K562 (cell line): Measurements from ENCODE around the gene SLC9A3. TPM values are rescaled to one million over a fixed set of nuclear protein-coding genes. Genes with fewer than 3 reads are reported as not detected.

ENCODE experiments used
- BCOR ChIP-seq: fragments of 450-650 bp; IDR thresholded peaks from 2 replicates; pipeline ENCODE4 v1.6.1; 2016
- CCNT2 ChIP-seq: IDR thresholded peaks from 2 replicates; pipeline ENCODE4 v1.6.1; 2011; ENCODE audit warnings: borderline replicate concordance, low read depth, mild to moderate bottlenecking, moderate library complexity, mixed read lengths, low read length; ENCODE audit not compliant: insufficient read length; ENCODE audit errors: extremely low read depth
- FOSL1 ChIP-seq: fragments of 200-800 bp; sonication (Bioruptor generic); conservative IDR thresholded peaks from 2 replicates; pipeline ENCODE4 v1.6.1; 2016; ENCODE audit warnings: missing genetic modification characterization, missing compliant biosample characterization
- GABPA ChIP-seq: fragments of 200-800 bp; sonication (Bioruptor generic); conservative IDR thresholded peaks from 2 replicates; pipeline ENCODE4 v1.6.1; 2016; ENCODE audit warnings: low read depth, missing genetic modification characterization, missing compliant biosample characterization
- MAZ ChIP-seq, 2 experiments: fragments of 450-650 bp in 1 of 2; sonication (generic) in 1 of 2; formaldehyde crosslinking; IDR thresholded peaks in 1 of 2; conservative IDR thresholded peaks in 1 of 2; 2 replicates each; pipeline versions ENCODE4 v1.4.0 to v1.5.0; 2020; ENCODE audit warnings: mild to moderate bottlenecking in 1 of 2, missing genetic modification reagents in 1 of 2
- RBM22 ChIP-seq: fragments of 200-400 bp; formaldehyde crosslinking; IDR thresholded peaks from 2 replicates; pipeline ENCODE4 v1.6.1; 2018; ENCODE audit warnings: low read length, low read depth; ENCODE audit not compliant: poor library complexity, severe bottlenecking
- SIX5 ChIP-seq, 2 experiments: IDR thresholded peaks; 2 replicates each; pipeline ENCODE4 v1.6.1; 2011; ENCODE audit warnings: low read length in 2 of 2, borderline replicate concordance in 1 of 2, low read depth in 1 of 2, mild to moderate bottlenecking in 1 of 2, moderate library complexity in 1 of 2; ENCODE audit not compliant: insufficient read depth in 1 of 2
- SMAD1 ChIP-seq: fragments of 150-350 bp; IDR thresholded peaks from 2 replicates; pipeline ENCODE4 v1.6.1; 2014; ENCODE audit warnings: low read length, low read depth; ENCODE audit not compliant: partially characterized antibody
- ZC3H8 ChIP-seq: fragments of 450-650 bp; IDR thresholded peaks from 2 replicates; pipeline ENCODE4 v1.6.1; 2017
- ZNF143 ChIP-seq: sonication (generic); formaldehyde crosslinking; IDR thresholded peaks from 2 replicates; pipeline ENCODE4 v1.9.0; 2022; ENCODE audit warnings: mild to moderate bottlenecking, missing genetic modification reagents
- ZNF263 ChIP-seq: sonication (generic); formaldehyde crosslinking; IDR thresholded peaks from 2 replicates; pipeline ENCODE4 v1.8.0; 2022; ENCODE audit warnings: mild to moderate bottlenecking, missing genetic modification reagents, borderline replicate concordance
- ZNF431 ChIP-seq: sonication (generic); formaldehyde crosslinking; IDR thresholded peaks from 2 replicates; pipeline ENCODE4 v1.8.0; 2022; ENCODE audit warnings: mild to moderate bottlenecking, missing genetic modification reagents
- polyA plus RNA-seq, 8 experiments: library from polyadenylated mRNA; depleted of rRNA in 4 of 8; stranded (reverse) in 5 of 8; unstranded in 3 of 8; fragments of >200 nt; fragmentation: Nextera tagmentation in 2 of 8; fragmentation: Illumina TruSeq in 1 of 8; extraction: Ambion mirVana in 2 of 8; extraction: Trizol in 1 of 8; gene quantifications; 2 replicates each; pipeline versions ENCODE4 v1.2.1 to v1.2.3, GENCODE V29; 2011 to 2014; ENCODE audit warnings: inconsistent platforms in 1 of 8, missing spikeins in 1 of 8
- total RNA-seq, 7 experiments: library from RNA; depleted of rRNA in 6 of 7; stranded (reverse); fragments of >200 nt in 6 of 7; fragmentation: Illumina TruSeq in 2 of 7; extraction: Trizol in 2 of 7; gene quantifications; 2 replicates each; pipeline versions ENCODE4 v1.2.1 to v1.2.3, GENCODE V29; 2011 to 2021; ENCODE audit warnings: low replicate concordance in 1 of 7
- TF ChIP-seq, protein P1 (sequence below): sonication (generic); formaldehyde crosslinking; IDR thresholded peaks from 2 replicates; pipeline ENCODE4 v1.8.0; 2022; ENCODE audit warnings: mild to moderate bottlenecking, low read depth, missing genetic modification reagents
- TF ChIP-seq, protein P2 (sequence below): sonication (generic); formaldehyde crosslinking; IDR thresholded peaks from 2 replicates; pipeline ENCODE4 v1.9.0; 2022; ENCODE audit warnings: mild to moderate bottlenecking, missing genetic modification reagents
- TF ChIP-seq, protein P3 (sequence below): fragments of 250-450 bp; sonication (Bioruptor Pico); IDR thresholded peaks from 2 replicates; pipeline ENCODE4 v1.4.0; 2020
- TF ChIP-seq, protein P4 (sequence below), 2 experiments: fragments of 450-650 bp in 1 of 2; sonication (generic) in 1 of 2; formaldehyde crosslinking; conservative IDR thresholded peaks; 2 replicates each; pipeline versions ENCODE4 v1.4.0 to v1.8.1; 2020 to 2022; ENCODE audit warnings: mild to moderate bottlenecking in 1 of 2, missing genetic modification reagents in 1 of 2
- TF ChIP-seq, protein P5 (sequence below), 2 experiments: fragments of 450-650 bp; conservative IDR thresholded peaks; 2 replicates each; pipeline ENCODE4 v1.6.1; 2017; ENCODE audit warnings: mild to moderate bottlenecking in 2 of 2, moderate library complexity in 2 of 2
- TF ChIP-seq, protein P6 (sequence below), 3 experiments: fragments of 200-800 bp in 1 of 3; sonication (Bioruptor generic) in 1 of 3; sonication (generic) in 1 of 3; formaldehyde crosslinking in 1 of 3; IDR thresholded peaks; 2 replicates each; pipeline versions ENCODE4 v1.6.1 to v1.8.0; 2016 to 2022; ENCODE audit warnings: mild to moderate bottlenecking in 2 of 3, missing compliant biosample characterization in 2 of 3, missing genetic modification characterization in 2 of 3, missing genetic modification reagents in 1 of 3

The SLC9A3 gene
- total and polyA plus RNA-seq, 9 of the 15 experiments (the other 6 are each of a cell fraction or from before 2014, with no cell fraction given): 1.5 to 5.8 (median 3.7) TPM; not detected in 2

DNA sequence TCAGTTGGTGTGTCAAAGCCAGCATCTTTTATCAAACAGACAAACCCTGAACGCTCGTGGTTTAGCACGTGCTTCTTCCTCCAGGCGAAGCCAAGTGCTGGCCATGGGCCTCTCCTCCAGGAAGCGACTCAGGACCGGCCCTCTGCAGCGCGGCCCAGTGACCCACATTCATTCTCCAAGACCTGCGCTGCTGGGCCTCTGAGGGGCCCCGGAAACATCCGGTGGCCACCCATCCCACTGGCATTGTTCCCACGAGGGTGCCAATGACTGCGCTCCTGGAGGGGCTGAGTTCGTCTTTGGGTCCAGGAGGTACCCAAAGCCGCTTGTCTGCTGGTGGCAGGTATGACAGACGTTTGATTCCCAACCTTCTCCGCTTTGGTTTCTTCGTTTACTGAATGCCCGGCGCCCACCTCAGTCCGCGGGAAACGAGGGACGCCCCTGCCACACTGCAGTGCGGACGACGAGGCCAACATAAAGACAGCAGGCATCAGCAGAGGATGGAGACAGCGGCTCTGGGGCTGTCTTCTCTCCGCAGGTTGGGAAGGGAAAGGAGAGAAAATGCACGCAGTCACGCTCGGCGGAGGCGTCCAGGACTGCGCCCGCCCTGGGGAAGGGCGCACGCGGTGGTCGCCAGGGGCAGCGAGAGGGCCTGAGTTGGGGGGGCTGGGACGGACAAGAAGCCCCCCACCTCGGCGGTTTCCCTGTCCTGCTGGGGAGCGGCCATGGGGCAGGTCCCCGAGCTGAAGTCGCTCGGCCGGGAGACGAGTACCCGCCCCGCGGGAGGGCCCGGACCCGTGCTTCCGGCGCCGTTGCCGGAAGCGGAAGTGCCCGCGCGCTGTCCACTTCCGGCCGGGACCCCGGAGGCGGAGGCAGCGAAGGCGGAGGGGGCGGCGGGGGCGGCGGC lies 81.7 kb downstream of the SLC9A3 start, which contains the start of gene EXOC3 (continued):
- TF ChIP-seq MAZ (CRISPR knock-in tag; conservative IDR thresholded peaks at IDR 0.05 in 1 of 2, IDR thresholded peaks at IDR 0.05 in 1 of 2) (peak; percentile 57 to 83), ZNF143 (CRISPR knock-in tag) (0 out of 2 replicates have a peak, but pooled peaks have one; percentile 13), CCNT2 (peak; percentile 61), ZC3H8 (no peak), ZNF431 (CRISPR knock-in tag) (peak; percentile 74), FOSL1 (tag) (no peak), SMAD1 (peak; percentile 49), GABPA (tag) (peak; percentile 98), RBM22 (peak; percentile 27), ZNF263 (CRISPR knock-in tag) (peak; percentile 62), BCOR (peak; percentile 44; the same call in 1 of the 2 replicates), SIX5 (IDR thresholded peaks at IDR 0.05; ENCODE audit: borderline replicate concordance in 1 of 2, insufficient read depth in 1 of 2, low read depth in 1 of 2, low read length in 2 of 2) (no peak)
- TF ChIP-seq, protein P1, sequence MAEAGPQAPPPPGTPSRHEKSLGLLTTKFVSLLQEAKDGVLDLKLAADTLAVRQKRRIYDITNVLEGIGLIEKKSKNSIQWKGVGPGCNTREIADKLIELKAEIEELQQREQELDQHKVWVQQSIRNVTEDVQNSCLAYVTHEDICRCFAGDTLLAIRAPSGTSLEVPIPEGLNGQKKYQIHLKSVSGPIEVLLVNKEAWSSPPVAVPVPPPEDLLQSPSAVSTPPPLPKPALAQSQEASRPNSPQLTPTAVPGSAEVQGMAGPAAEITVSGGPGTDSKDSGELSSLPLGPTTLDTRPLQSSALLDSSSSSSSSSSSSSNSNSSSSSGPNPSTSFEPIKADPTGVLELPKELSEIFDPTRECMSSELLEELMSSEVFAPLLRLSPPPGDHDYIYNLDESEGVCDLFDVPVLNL: 0 out of 2 replicates have a peak, but pooled peaks have one; percentile 37
- TF ChIP-seq, protein P2, sequence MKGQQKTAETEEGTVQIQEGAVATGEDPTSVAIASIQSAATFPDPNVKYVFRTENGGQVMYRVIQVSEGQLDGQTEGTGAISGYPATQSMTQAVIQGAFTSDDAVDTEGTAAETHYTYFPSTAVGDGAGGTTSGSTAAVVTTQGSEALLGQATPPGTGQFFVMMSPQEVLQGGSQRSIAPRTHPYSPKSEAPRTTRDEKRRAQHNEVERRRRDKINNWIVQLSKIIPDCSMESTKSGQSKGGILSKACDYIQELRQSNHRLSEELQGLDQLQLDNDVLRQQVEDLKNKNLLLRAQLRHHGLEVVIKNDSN (CRISPR knock-in tag): no peak
- TF ChIP-seq, protein P3, sequence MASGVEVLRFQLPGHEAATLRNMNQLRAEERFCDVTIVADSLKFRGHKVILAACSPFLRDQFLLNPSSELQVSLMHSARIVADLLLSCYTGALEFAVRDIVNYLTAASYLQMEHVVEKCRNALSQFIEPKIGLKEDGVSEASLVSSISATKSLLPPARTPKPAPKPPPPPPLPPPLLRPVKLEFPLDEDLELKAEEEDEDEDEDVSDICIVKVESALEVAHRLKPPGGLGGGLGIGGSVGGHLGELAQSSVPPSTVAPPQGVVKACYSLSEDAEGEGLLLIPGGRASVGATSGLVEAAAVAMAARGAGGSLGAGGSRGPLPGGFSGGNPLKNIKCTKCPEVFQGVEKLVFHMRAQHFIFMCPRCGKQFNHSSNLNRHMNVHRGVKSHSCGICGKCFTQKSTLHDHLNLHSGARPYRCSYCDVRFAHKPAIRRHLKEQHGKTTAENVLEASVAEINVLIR (CRISPR knock-in tag): 0 out of 2 replicates have a peak, but pooled peaks have one; percentile 26
- TF ChIP-seq, protein P4, sequence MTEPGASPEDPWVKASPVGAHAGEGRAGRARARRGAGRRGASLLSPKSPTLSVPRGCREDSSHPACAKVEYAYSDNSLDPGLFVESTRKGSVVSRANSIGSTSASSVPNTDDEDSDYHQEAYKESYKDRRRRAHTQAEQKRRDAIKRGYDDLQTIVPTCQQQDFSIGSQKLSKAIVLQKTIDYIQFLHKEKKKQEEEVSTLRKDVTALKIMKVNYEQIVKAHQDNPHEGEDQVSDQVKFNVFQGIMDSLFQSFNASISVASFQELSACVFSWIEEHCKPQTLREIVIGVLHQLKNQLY (CRISPR knock-in tag; conservative IDR thresholded peaks at IDR 0.05): 0 out of 4 replicates have a peak, but pooled peaks of 1 of the 2 experiments have one; percentile 54
- TF ChIP-seq, protein P5, sequence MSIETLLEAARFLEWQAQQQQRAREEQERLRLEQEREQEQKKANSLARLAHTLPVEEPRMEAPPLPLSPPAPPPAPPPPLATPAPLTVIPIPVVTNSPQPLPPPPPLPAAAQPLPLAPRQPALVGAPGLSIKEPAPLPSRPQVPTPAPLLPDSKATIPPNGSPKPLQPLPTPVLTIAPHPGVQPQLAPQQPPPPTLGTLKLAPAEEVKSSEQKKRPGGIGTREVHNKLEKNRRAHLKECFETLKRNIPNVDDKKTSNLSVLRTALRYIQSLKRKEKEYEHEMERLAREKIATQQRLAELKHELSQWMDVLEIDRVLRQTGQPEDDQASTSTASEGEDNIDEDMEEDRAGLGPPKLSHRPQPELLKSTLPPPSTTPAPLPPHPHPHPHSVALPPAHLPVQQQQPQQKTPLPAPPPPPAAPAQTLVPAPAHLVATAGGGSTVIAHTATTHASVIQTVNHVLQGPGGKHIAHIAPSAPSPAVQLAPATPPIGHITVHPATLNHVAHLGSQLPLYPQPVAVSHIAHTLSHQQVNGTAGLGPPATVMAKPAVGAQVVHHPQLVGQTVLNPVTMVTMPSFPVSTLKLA (conservative IDR thresholded peaks at IDR 0.05): peak; percentile 62 to 84; a peak in 3 of 4 replicates
- TF ChIP-seq, protein P6, sequence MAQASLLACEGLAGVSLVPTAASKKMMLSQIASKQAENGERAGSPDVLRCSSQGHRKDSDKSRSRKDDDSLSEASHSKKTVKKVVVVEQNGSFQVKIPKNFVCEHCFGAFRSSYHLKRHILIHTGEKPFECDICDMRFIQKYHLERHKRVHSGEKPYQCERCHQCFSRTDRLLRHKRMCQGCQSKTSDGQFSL (CRISPR knock-in tag; IDR thresholded peaks at IDR 0.05): no peak
- TF ChIP-seq, protein P6 (tag; IDR thresholded peaks at IDR 0.05): no peak
